Colon (tissue), 2 donors: ENCODE data around the gene SELENOT.

ENCODE experiments used
- FAIRE-seq: peaks from 2 replicates; lab custom pipeline; 2012; peaks lifted over from hg19 to GRCh38; lab: Jason Lieb, UNC
- donor health status: control.
- donor health status: control.

SELENOT gene

GRCh38 chr3:150662410-150663200 is 59.5 kb downstream of the SELENOT start:
- no peak for FAIRE-seq

GRCh38 chr3:150663461-150663860 is 60.3 kb downstream of the SELENOT start:
- FAIRE-seq, result no peak

GRCh38 chr3:150666167-150666566 is 63.0 kb downstream of the SELENOT start:
- FAIRE-seq, result no peak

- FAIRE-seq, result no peak
Measured at GRCh38 chr3:150673966-150674365, 70.8 kb downstream of the SELENOT start.

- FAIRE-seq, result no peak
Measured at GRCh38 chr3:150675587-150675986, 72.5 kb downstream of the SELENOT start.
